Omental fat pad (tissue), 4 donors: ENCODE data around the gene RASGEF1C. TPM values are rescaled to one million over a fixed set of nuclear protein-coding genes. Genes with fewer than 3 reads are reported as not detected.
"Not testable (repeated sequence)": the region's sequence is repeated elsewhere in the genome, so short reads cannot be mapped to it uniquely, and the experiment has no call there.

Experiments
- ATAC-seq: fragments of 150-250 bp; one replicate; pipeline ENCODE4 v1.9.1; 2016; ENCODE audit warnings: mild to moderate bottlenecking, moderate library complexity; ENCODE audit not compliant: low FRiP score
- DNase-seq: peaks from one replicate; pipeline ENCODE4 v3.0.0-alpha.2; 2019; ENCODE audit warnings: low spot score
- CTCF ChIP-seq, 3 donors: fragments of 450-650 bp; IDR thresholded peaks; one replicate each; pipeline ENCODE4 v1.5.1; 2016 to 2017; ENCODE audit warnings: antibody characterized with exemption in 3 of 3, mild to moderate bottlenecking in 3 of 3, moderate library complexity in 2 of 3
- total RNA-seq, 4 donors: library from RNA; depleted of rRNA; stranded (reverse); fragments of >200 nt; gene quantifications; one replicate each; pipeline ENCODE4 v1.1.0, GENCODE V29; 2016

RASGEF1C gene
- total RNA-seq, 4 donors from 2014 or later: 0.37 to 8.5 TPM; not detected in 2

GRCh38 chr5:180130291-180130869, 78.6 kb downstream of the RASGEF1C start:
- DNase-seq (peak; percentile 17), ATAC-seq (no peak)
- TF ChIP-seq CTCF (IDR thresholded peaks at IDR 0.05): no peak

- no peak for DNase-seq
- ATAC-seq: no peak
- no peak for TF ChIP-seq CTCF (IDR thresholded peaks at IDR 0.05)
Observed at GRCh38 chr5:180129291-180130190, 79.5 kb downstream of the RASGEF1C start.

- DNase-seq: no peak
- ATAC-seq: no peak
Observed at GRCh38 chr5:180128671-180129261, 80.2 kb downstream of the RASGEF1C start.

GRCh38 chr5:180127682-180128670, 81.0 kb downstream of the RASGEF1C start:
- no peak for ATAC-seq
- no peak for DNase-seq
- TF ChIP-seq CTCF (IDR thresholded peaks at IDR 0.05): no peak

More at GRCh38 chr5:180128671-180129261, 80.2 kb downstream of the RASGEF1C start:
- no peak for TF ChIP-seq CTCF (IDR thresholded peaks at IDR 0.05)

GRCh38 chr5:180126716-180127681, 82.0 kb downstream of the RASGEF1C start:
- TF ChIP-seq CTCF (IDR thresholded peaks at IDR 0.05): peak in 1 of 3 donors; percentile 69
- no peak for ATAC-seq
- DNase-seq: no peak

- DNase-seq: not testable (repeated sequence)
Observed at GRCh38 chr5:180126156-180126555, 82.9 kb downstream of the RASGEF1C start.

GRCh38 chr5:180124662-180125061, 84.3 kb downstream of the RASGEF1C start:
- DNase-seq: not testable (repeated sequence)

More at GRCh38 chr5:180126156-180126555, 82.9 kb downstream of the RASGEF1C start:
- ATAC-seq: not testable (repeated sequence)

More at GRCh38 chr5:180124662-180125061, 84.3 kb downstream of the RASGEF1C start:
- not testable (repeated sequence) for ATAC-seq
